Activated T-cell treated with anti-CD3 and anti-CD28 coated beads for 48 hours (primary cell): ENCODE measurements around the gene HMGB4.

ENCODE experiments used
- DNase-seq: peaks from one replicate; pipeline ENCODE4 v3.0.0-alpha.2; 2020; ENCODE audit warnings: low read depth

HMGB4 gene

GRCh38 chr1:33898406-33898805 lies 34.5 kb downstream of the HMGB4 start:
- DNase-seq: no peak

DNA sequence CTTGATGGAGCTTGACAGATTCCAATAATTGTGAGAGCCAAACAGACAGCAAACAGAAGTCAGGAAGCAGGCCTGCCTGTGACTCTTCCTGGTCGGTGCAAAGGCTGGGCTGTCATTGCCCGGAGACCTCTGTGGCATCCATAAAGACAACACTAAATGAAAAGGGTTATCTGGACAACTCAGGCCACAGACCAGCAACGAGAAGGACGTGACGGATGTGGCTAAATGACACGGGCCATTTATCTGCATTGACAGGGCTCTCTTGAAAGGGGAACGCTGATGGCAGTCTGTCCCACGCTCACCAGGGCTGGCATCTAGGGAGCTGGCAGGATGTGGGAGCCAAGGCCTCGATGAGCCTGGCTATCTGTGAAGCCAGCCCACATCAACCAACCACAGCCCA lies 35.0 kb downstream of the HMGB4 start:
- no peak for DNase-seq

DNA sequence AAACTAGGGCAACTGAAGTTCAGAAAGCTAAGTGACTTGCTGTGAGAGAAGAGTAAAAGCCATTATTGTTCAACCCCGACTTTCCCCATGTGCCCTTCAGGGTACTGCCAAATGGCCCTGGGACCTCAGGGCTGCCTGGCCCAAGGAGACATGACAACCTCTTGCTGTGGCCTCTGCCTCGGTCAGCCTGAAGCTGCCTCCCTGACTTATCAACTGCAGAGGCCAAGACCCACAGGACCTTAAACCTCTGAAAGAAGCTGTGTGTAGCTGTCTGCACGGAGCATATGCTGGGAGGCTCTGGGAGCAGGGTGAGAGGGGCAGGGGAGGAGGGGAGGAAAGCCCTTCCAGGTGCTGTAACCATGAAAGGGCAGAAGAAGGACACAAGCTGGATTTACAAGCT lies 35.9 kb downstream of the HMGB4 start:
- no peak for DNase-seq

DNA sequence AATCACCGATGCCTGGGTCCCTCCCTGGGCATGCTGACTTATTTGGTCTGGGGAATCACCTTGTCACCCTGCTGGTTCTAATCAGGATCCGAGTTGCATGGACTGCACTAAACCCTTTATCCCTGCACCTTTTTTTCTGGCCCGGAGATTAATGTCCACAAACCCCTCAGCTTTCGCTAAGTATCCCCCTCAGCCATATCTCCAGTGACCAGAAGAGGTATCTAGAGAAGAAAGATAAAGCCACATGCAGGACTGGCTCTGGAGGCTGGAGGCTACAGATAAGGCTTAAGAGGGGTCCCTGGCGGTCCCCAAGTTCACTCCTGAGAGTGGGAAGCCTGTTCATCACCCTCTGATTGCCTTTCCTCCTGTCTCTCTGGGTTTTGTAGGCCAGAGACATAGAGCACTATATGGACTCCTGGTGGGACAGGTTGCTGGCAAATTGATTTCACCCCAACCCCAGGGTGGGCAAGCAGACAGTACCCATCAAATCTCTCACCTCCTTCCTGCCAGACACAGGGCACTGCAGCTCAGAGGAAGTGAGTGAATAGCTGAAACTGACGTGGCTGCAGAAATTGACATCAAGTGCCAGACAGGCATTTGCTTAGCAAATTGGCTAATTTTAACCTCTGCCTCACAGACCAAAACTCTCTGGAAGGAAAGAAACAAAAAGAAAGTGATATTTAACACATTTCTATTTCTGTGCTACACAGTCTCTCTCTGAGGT lies 38.8 kb downstream of the HMGB4 start:
- no peak for DNase-seq

- no peak for DNase-seq
Measured at GRCh38 chr1:33903210-33903589, 39.3 kb downstream of the HMGB4 start.

DNA sequence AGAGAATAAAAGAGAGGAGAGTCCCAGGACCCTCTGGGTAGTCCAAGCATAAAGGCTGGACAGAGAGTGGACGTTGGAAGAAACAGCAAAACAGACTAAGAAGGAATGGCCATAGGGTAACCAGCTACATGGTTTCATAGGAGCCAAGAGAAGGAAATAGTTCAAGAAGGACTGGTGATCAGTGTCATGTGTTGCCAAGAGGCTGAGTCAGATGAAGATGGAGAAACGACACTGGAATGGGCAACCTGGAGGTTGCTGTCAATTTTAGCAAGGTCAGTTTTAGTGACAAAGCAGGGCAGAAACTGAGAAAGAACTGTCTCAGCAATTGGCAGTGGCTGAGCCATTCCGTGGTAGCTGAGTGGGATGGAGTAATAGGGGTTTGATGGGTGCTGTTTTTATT lies 41.4 kb downstream of the HMGB4 start:
- no peak for DNase-seq

- no peak for DNase-seq
Measured at GRCh38 chr1:33906156-33906555, 42.3 kb downstream of the HMGB4 start.

DNA sequence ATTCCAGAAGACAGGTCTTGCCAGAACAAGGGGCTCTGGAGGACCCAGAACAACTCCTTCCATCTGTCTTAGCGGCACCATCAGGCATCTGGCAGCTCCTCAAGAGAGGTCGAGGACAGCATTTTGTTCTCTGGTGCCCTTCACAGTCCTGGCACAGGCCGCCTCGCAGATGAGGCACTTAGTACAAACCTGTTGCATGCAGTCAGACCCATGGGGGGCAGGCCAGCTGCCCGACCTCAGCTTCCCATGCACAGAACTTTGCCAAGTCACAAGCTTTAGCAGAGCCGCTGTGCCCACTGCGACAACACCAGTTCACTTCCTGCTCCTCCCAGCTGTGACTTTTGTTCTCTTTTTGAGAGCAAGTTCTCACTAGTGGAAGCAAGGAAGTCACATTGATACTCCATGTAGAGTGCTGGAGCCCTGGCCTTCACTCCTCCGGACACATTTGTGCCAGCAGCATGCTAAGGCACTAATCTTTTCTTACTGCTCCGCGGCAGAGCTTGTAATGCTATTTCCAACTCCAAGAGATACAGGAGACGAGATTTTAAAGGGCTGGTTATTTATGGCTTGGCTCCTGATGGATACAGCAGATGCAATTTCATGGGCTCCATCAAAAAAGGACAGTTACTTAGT lies 44.6 kb downstream of the HMGB4 start:
- DNase-seq: no peak
